ENCODE results near the gene SRSF9.
"Not testable (repeated sequence)": the region's sequence is repeated elsewhere in the genome, so short reads cannot be mapped to it uniquely, and the experiment has no call there.

SRSF9 gene

GRCh38 chr12:120469450-120470149, at the start of gene SRSF9:
Gene SRSF9 (minus strand): TSS chr12:120469748. CDS start chr12:120469609, 139 bp downstream.
- no peaks in the 10 kb centered on the region for H3K9me3 Mint-ChIP-seq
- peak within 1 kb of the TSS; percentile 94 for H3K4me3 Mint-ChIP-seq
- H3K27me3 Mint-ChIP-seq = no peaks in the 10 kb centered on the region
- peaks cover 47% of the 10 kb centered on the region for H3K36me3 Mint-ChIP-seq (ENCODE audit: low read depth)
- intact Hi-C loops (cut with micrococcal nuclease) = loop anchor here (1.0 kb wide), 1 partner anchor 26 kb away; no protein-coding TSS in a partner anchor
- peaks cover 61% of the 10 kb centered on the region for H3K4me1 Mint-ChIP-seq (ENCODE audit: low read depth)
- peak within 1 kb of the TSS; percentile 89 for H3K27ac Mint-ChIP-seq

GRCh38 chr12:120519324-120519723, 49.8 kb upstream of the SRSF9 start:
- H3K36me3 Mint-ChIP-seq (ENCODE audit: low read depth) = peaks cover 81% of the 10 kb centered on the region
- H3K9me3 Mint-ChIP-seq; H3K27me3 Mint-ChIP-seq; H3K4me3 Mint-ChIP-seq; H3K4me1 Mint-ChIP-seq (ENCODE audit: low read depth); H3K27ac Mint-ChIP-seq; intact Hi-C loops (cut with micrococcal nuclease): not testable (repeated sequence)

- Mint-ChIP-seq H3K4me1 (ENCODE audit: low read depth) (no peaks in the 10 kb centered on the region), H3K27me3 (no peaks in the 10 kb centered on the region), H3K27ac (no peak overlapping the region), H3K9me3 (no peaks in the 10 kb centered on the region), H3K4me3 (no peak overlapping the region), H3K36me3 (ENCODE audit: low read depth) (peaks cover 67% of the 10 kb centered on the region)
- intact Hi-C loops (cut with micrococcal nuclease) = no loop called here
Observed at GRCh38 chr12:120515496-120515895, 45.9 kb upstream of the SRSF9 start.

- Mint-ChIP-seq H3K27ac (no peak overlapping the region), H3K4me1 (ENCODE audit: low read depth) (no peaks in the 10 kb centered on the region), H3K9me3 (no peaks in the 10 kb centered on the region), H3K27me3 (no peaks in the 10 kb centered on the region), H3K4me3 (no peak overlapping the region), H3K36me3 (ENCODE audit: low read depth) (peaks cover 71% of the 10 kb centered on the region)
- intact Hi-C loops (cut with micrococcal nuclease) = no loop called here
Observed at GRCh38 chr12:120514002-120514401, 44.5 kb upstream of the SRSF9 start.

- H3K9me3 Mint-ChIP-seq = no peaks in the 10 kb centered on the region
- intact Hi-C loops (cut with micrococcal nuclease) = no loop called here
- H3K27ac Mint-ChIP-seq = no peak overlapping the region
- H3K36me3 Mint-ChIP-seq (ENCODE audit: low read depth) = peaks cover 58% of the 10 kb centered on the region
- no peaks in the 10 kb centered on the region for H3K4me1 Mint-ChIP-seq (ENCODE audit: low read depth)
- H3K27me3 Mint-ChIP-seq = no peaks in the 10 kb centered on the region
- no peak overlapping the region for H3K4me3 Mint-ChIP-seq
Observed at GRCh38 chr12:120508537-120508936, 39.0 kb upstream of the SRSF9 start.

GRCh38 chr12:120504587-120504986, 35.0 kb upstream of the SRSF9 start:
- Mint-ChIP-seq H3K36me3 (ENCODE audit: low read depth) (peaks cover 71% of the 10 kb centered on the region), H3K27me3 (no peaks in the 10 kb centered on the region), H3K4me1 (ENCODE audit: low read depth) (no peaks in the 10 kb centered on the region), H3K27ac (no peak overlapping the region), H3K9me3 (no peaks in the 10 kb centered on the region), H3K4me3 (no peak overlapping the region)
- intact Hi-C loops (cut with micrococcal nuclease) = no loop called here

GRCh38 chr12:120500581-120500980, 31.0 kb upstream of the SRSF9 start:
- Mint-ChIP-seq H3K27me3 (no peaks in the 10 kb centered on the region), H3K9me3 (no peaks in the 10 kb centered on the region), H3K4me3 (no peak overlapping the region), H3K27ac (no peak overlapping the region), H3K4me1 (ENCODE audit: low read depth) (peaks cover 14% of the 10 kb centered on the region), H3K36me3 (ENCODE audit: low read depth) (peaks cover 82% of the 10 kb centered on the region)
- intact Hi-C loops (cut with micrococcal nuclease) = no loop called here

GRCh38 chr12:120498870-120499515, 29.4 kb upstream of the SRSF9 start:
- H3K4me3 Mint-ChIP-seq = no peak overlapping the region
- H3K27me3 Mint-ChIP-seq = no peaks in the 10 kb centered on the region
- peaks cover 21% of the 10 kb centered on the region for H3K4me1 Mint-ChIP-seq (ENCODE audit: low read depth)
- intact Hi-C loops (cut with micrococcal nuclease) = no loop called here
- no peak overlapping the region for H3K27ac Mint-ChIP-seq
- H3K36me3 Mint-ChIP-seq (ENCODE audit: low read depth) = peaks cover 75% of the 10 kb centered on the region
- no peaks in the 10 kb centered on the region for H3K9me3 Mint-ChIP-seq

GRCh38 chr12:120497524-120498150, 28.1 kb upstream of the SRSF9 start:
- no peaks in the 10 kb centered on the region for H3K9me3 Mint-ChIP-seq
- H3K36me3 Mint-ChIP-seq (ENCODE audit: low read depth) = peaks cover 62% of the 10 kb centered on the region
- peaks cover 21% of the 10 kb centered on the region for H3K4me1 Mint-ChIP-seq (ENCODE audit: low read depth)
- intact Hi-C loops (cut with micrococcal nuclease) = loop anchor here (2.0 kb wide), 1 partner anchor 59 kb away; the partner anchor contains the start of gene COX6A1
- H3K4me3 Mint-ChIP-seq = peak overlapping the region; percentile 93
- H3K27me3 Mint-ChIP-seq = no peaks in the 10 kb centered on the region
- peak overlapping the region; percentile 83 for H3K27ac Mint-ChIP-seq

- peaks cover 52% of the 10 kb centered on the region for H3K36me3 Mint-ChIP-seq (ENCODE audit: low read depth)
- intact Hi-C loops (cut with micrococcal nuclease) = loop anchor here (1.0 to 2.0 kb wide), 3 partner anchors 33 to 58 kb away; partner anchors contain the start of genes COQ5, COX6A1 and RNF10
- H3K27ac Mint-ChIP-seq = peak overlapping the region; percentile 83
- no peaks in the 10 kb centered on the region for H3K9me3 Mint-ChIP-seq
- H3K4me1 Mint-ChIP-seq (ENCODE audit: low read depth) = peaks cover 21% of the 10 kb centered on the region
- H3K27me3 Mint-ChIP-seq = no peaks in the 10 kb centered on the region
- peak overlapping the region; percentile 93 for H3K4me3 Mint-ChIP-seq
Observed at GRCh38 chr12:120496413-120497340, 27.1 kb upstream of the SRSF9 start.

GRCh38 chr12:120495731-120496412, 26.3 kb upstream of the SRSF9 start, which contains the start of gene DYNLL1:
Gene DYNLL1 (plus strand): TSS chr12:120496113. CDS start chr12:120496422, 309 bp downstream.
- Mint-ChIP-seq H3K9me3 (no peaks in the 10 kb centered on the region), H3K27ac (peak within 1 kb of the TSS; percentile 83), H3K4me1 (ENCODE audit: low read depth) (peaks cover 21% of the 10 kb centered on the region), H3K36me3 (ENCODE audit: low read depth) (peaks cover 49% of the 10 kb centered on the region), H3K27me3 (no peaks in the 10 kb centered on the region), H3K4me3 (peak within 1 kb of the TSS; percentile 93)
- intact Hi-C loops (cut with micrococcal nuclease) = loop anchor here (1.0 to 2.0 kb wide), 4 partner anchors 27 to 57 kb away; partner anchors contain the start of genes COQ5, COX6A1, RNF10 and SRSF9

GRCh38 chr12:120495186-120495730, 25.7 kb upstream of the SRSF9 start:
- Mint-ChIP-seq H3K4me3 (peak overlapping the region; percentile 93), H3K36me3 (ENCODE audit: low read depth) (peaks cover 43% of the 10 kb centered on the region)
- intact Hi-C loops (cut with micrococcal nuclease) = loop anchor here (1.0 kb wide), 1 partner anchor 26 kb away; the partner anchor contains the start of gene SRSF9

More at GRCh38 chr12:120495186-120495730, 25.7 kb upstream of the SRSF9 start:
- no peaks in the 10 kb centered on the region for H3K9me3 Mint-ChIP-seq
- no peaks in the 10 kb centered on the region for H3K27me3 Mint-ChIP-seq
- peaks cover 21% of the 10 kb centered on the region for H3K4me1 Mint-ChIP-seq (ENCODE audit: low read depth)
- peak overlapping the region; percentile 83 for H3K27ac Mint-ChIP-seq

All from dendritic cell treated with granulocyte-macrophage colony-stimulating factor and Interleukin-4, amounts not matched to agents 40 ng/mL and 50 ng/mL, for 4 days (primary cell).